ENCODE data around the gene R3HDM4. TPM values are rescaled to one million over a fixed set of nuclear protein-coding genes. Genes with fewer than 3 reads are reported as not detected.

R3HDM4 gene
- total RNA-seq, 1 experiment from 2014 or later: 57.7 TPM

DNA sequence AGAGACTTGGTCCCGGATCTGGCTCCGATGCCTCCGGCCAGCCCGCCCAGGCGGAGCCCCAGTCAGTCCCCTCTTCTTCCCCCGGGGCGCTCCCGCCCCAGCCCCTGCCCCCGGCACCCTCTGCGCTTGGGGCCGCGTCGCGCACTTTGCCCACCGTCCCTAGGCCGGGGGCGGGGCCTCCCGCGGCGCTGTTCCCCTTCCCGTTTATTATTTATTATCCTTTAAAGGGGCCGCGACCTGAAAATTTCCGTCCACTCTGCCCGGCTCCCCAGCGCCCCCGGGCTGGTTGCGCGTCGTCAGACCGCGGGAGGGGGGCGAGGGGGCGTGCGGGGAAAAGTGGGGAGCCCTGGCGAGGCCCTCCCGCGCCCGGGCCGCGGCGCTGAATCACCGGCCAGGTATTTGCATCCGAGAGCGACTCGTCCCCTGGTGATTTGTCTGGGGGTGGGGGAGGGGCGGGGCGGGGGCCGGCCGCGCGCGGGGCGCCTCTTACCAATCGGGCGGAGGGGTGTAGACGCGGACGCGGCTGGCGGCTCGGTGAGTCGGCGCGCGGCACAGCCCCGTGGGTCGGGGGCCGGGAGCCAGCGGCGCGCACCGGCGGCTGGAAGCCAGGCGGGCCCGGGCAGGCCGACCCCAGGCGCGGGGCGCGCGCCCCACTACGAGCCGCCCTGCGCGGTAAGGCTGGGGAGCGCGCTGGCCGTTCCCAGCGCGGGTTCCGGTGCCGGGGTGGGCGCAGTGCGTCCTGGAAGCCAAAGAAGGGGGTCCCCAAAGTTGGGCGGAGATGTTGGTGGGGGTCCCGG is 12.7 kb upstream of the R3HDM4 start, which contains the start of gene ARID3A:
ARID3A (plus strand) TSS at position 510 of the 797 bp plus-strand sequence. CDS start 3,494 bp downstream, outside the sequence.
- BruUV-seq (replicated peaks): no TSS peak
- Mint-ChIP-seq H3K4me3 (ENCODE audit: unreplicated experiment) (peak within 1 kb of the TSS; percentile 85), H3K9me3 (ENCODE audit: unreplicated experiment) (no peaks in the 10 kb centered on the region), H3K27me3 (ENCODE audit: insufficient read depth, unreplicated experiment) (no peaks in the 10 kb centered on the region), H3K27ac (ENCODE audit: unreplicated experiment) (peak within 1 kb of the TSS; percentile 82), H3K36me3 (ENCODE audit: insufficient read depth, unreplicated experiment) (peaks cover 32% of the 10 kb centered on the region), H3K4me1 (ENCODE audit: low read depth, unreplicated experiment) (no peaks in the 10 kb centered on the region)
- H3K4me3 ChIP-seq (ENCODE audit: low read depth, low read length): peak within 1 kb of the TSS; percentile 98
- H3K36me3 ChIP-seq (ENCODE audit: control insufficient read depth, insufficient read depth, low read length): peaks cover 2% of the 10 kb centered on the region
- peak; percentile 89 to 91 for DNase-seq
- H3K4me1 ChIP-seq: peaks cover 33% of the 10 kb centered on the region
- H3K9me3 ChIP-seq: no peaks in the 10 kb centered on the region
- POLR2A ChIA-PET: interaction anchor here (1.0 kb wide), 1 partner anchor 174 kb away, joined by 3 read pairs; no protein-coding TSS in a partner anchor
- CTCF ChIA-PET: interaction anchor here (1.6 kb wide), 1 partner anchor 58 kb away, joined by 6 read pairs; the partner anchor contains the start of gene WDR18
- no peaks in the 10 kb centered on the region for H3K27me3 ChIP-seq (replicated peaks; ENCODE audit: control insufficient read depth, insufficient read depth, low read length)
- TF ChIP-seq, protein P1, sequence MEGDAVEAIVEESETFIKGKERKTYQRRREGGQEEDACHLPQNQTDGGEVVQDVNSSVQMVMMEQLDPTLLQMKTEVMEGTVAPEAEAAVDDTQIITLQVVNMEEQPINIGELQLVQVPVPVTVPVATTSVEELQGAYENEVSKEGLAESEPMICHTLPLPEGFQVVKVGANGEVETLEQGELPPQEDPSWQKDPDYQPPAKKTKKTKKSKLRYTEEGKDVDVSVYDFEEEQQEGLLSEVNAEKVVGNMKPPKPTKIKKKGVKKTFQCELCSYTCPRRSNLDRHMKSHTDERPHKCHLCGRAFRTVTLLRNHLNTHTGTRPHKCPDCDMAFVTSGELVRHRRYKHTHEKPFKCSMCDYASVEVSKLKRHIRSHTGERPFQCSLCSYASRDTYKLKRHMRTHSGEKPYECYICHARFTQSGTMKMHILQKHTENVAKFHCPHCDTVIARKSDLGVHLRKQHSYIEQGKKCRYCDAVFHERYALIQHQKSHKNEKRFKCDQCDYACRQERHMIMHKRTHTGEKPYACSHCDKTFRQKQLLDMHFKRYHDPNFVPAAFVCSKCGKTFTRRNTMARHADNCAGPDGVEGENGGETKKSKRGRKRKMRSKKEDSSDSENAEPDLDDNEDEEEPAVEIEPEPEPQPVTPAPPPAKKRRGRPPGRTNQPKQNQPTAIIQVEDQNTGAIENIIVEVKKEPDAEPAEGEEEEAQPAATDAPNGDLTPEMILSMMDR (IDR thresholded peaks at IDR 0.05; ENCODE audit: insufficient read depth in 1 of 2, low read depth in 1 of 2, low read length in 1 of 2, severe bottlenecking in 1 of 2, unreplicated experiment in 1 of 2): no peak
- intact Hi-C loops (cut with micrococcal nuclease; ENCODE audit: unreplicated experiment): loop anchor here (1.0 to 2.0 kb wide), 3 partner anchors 27 to 59 kb away; partner anchors contain the start of gene WDR18

DNA sequence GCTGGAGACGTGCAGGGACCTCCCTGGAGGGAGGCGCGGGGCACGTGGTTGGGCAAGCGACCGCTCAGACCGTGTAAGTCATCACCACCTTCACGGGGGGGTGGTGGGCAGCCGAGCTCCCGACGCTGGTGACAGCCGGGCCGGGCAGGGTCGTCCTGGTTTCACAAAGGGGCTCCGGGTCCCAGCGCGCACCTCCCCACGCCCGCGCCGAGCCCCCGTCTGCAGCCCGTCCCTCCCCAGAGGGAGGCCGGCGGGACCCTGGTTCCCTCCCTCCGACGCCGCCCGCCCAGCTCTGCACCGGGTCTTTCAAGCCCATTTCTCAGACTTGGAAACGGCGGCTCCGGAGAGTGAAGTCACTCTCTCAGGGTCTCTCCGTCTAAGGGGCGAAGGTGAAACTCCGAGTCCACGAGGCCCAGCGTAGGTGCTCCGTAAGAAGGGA is 12.1 kb upstream of the R3HDM4 start:
- Histone ChIP-seq H3K4me1 (peaks cover 32% of the 10 kb centered on the region), H3K4me3 (ENCODE audit: low read depth, low read length) (peak overlapping the region; percentile 98), H3K9me3 (no peaks in the 10 kb centered on the region), H3K27me3 (replicated peaks; ENCODE audit: control insufficient read depth, insufficient read depth, low read length) (no peaks in the 10 kb centered on the region), H3K36me3 (ENCODE audit: control insufficient read depth, insufficient read depth, low read length) (peaks cover 1% of the 10 kb centered on the region)
- ChIA-PET CTCF (interaction anchor here (0.6 to 1.6 kb wide), 2 partner anchors 31 to 59 kb away, joined by 3 to 6 read pairs; partner anchors contain the start of gene WDR18), POLR2A (interaction anchor here (0.6 to 1.0 kb wide), 2 partner anchors 21 to 173 kb away, joined by 3 to 9 read pairs; no protein-coding TSS in a partner anchor)
- H3K4me3 Mint-ChIP-seq (ENCODE audit: unreplicated experiment): peak overlapping the region; percentile 85
- TF ChIP-seq, protein P1 (IDR thresholded peaks at IDR 0.05; ENCODE audit: insufficient read depth in 1 of 2, low read depth in 1 of 2, low read length in 1 of 2, severe bottlenecking in 1 of 2, unreplicated experiment in 1 of 2): no peak
- H3K27ac Mint-ChIP-seq (ENCODE audit: unreplicated experiment): peak overlapping the region; percentile 82
- peak; percentile 68 to 73 for DNase-seq
- no peaks in the 10 kb centered on the region for H3K27me3 Mint-ChIP-seq (ENCODE audit: insufficient read depth, unreplicated experiment)
- H3K4me1 Mint-ChIP-seq (ENCODE audit: low read depth, unreplicated experiment): no peaks in the 10 kb centered on the region
- intact Hi-C loops (cut with micrococcal nuclease; ENCODE audit: unreplicated experiment): loop anchor here (1.0 to 2.0 kb wide), 3 partner anchors 28 to 59 kb away; partner anchors contain the start of gene WDR18
- no peaks in the 10 kb centered on the region for H3K9me3 Mint-ChIP-seq (ENCODE audit: unreplicated experiment)
- no TSS peak for BruUV-seq (replicated peaks)
- peaks cover 26% of the 10 kb centered on the region for H3K36me3 Mint-ChIP-seq (ENCODE audit: insufficient read depth, unreplicated experiment)

DNA sequence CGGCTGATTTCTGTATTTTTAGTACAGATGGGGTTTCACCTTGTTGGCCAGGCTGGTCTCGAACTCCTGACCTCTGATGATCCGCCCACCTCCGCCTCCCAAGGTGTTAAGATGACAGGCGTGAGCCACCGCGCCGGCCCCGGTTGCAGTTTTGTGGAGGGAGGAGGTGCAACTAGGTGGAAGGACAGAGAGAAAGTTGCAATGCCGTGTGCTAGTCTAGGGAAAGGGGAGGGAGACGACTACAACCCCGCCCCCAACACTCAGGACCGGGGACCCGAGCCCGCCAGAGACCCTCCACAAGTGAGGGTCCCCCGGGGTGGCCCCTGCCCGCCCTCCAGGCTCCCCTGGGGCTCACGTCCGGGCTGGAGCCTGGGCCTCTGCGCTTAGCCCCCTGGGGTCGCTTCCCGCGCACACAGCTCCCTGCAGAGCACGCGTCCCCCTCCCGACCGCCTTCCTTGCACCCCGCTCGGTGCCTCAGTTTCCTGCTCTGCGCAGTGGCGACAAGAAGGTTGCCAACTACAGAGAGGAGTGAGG is 11.6 kb upstream of the R3HDM4 start:
- TF ChIP-seq, protein P1 (IDR thresholded peaks at IDR 0.05; ENCODE audit: insufficient read depth in 1 of 2, low read depth in 1 of 2, low read length in 1 of 2, severe bottlenecking in 1 of 2, unreplicated experiment in 1 of 2): no peak
- H3K4me3 Mint-ChIP-seq (ENCODE audit: unreplicated experiment): peak overlapping the region; percentile 85
- no peaks in the 10 kb centered on the region for H3K4me1 Mint-ChIP-seq (ENCODE audit: low read depth, unreplicated experiment)
- peaks cover 1% of the 10 kb centered on the region for H3K36me3 ChIP-seq (ENCODE audit: control insufficient read depth, insufficient read depth, low read length)
- peak; percentile 54 to 62 for DNase-seq
- peak overlapping the region; percentile 98 for H3K4me3 ChIP-seq (ENCODE audit: low read depth, low read length)
- no peaks in the 10 kb centered on the region for H3K9me3 Mint-ChIP-seq (ENCODE audit: unreplicated experiment)
- BruUV-seq (replicated peaks): no TSS peak
- no peaks in the 10 kb centered on the region for H3K9me3 ChIP-seq
- ChIA-PET POLR2A (interaction anchor here (0.6 to 2.1 kb wide), 3 partner anchors 22 to 173 kb away, joined by 3 to 11 read pairs (median 9); partner anchors contain the start of gene WDR18), CTCF (interaction anchor here (0.5 to 2.3 kb wide), 4 partner anchors 32 to 59 kb away, joined by 3 to 16 read pairs (median 5); partner anchors contain the start of gene WDR18)
- peaks cover 32% of the 10 kb centered on the region for H3K4me1 ChIP-seq
- H3K27ac Mint-ChIP-seq (ENCODE audit: unreplicated experiment): peak overlapping the region; percentile 82
- no peaks in the 10 kb centered on the region for H3K27me3 Mint-ChIP-seq (ENCODE audit: insufficient read depth, unreplicated experiment)
- intact Hi-C loops (cut with micrococcal nuclease; ENCODE audit: unreplicated experiment): loop anchor here (1.0 to 2.0 kb wide), 3 partner anchors 28 to 60 kb away; partner anchors contain the start of gene WDR18
- H3K36me3 Mint-ChIP-seq (ENCODE audit: insufficient read depth, unreplicated experiment): peaks cover 21% of the 10 kb centered on the region
- no peaks in the 10 kb centered on the region for H3K27me3 ChIP-seq (replicated peaks; ENCODE audit: control insufficient read depth, insufficient read depth, low read length)
